PC-3 (cell line): ENCODE data around the gene COX7A2. TPM values are rescaled to one million over a fixed set of nuclear protein-coding genes. Genes with fewer than 3 reads are reported as not detected.

Source experiments
- ATAC-seq: fragments of 200-7000 bp; cut with Tn5 transposase; 2 replicates; pipeline ENCODE4 v1.9.1; 2020; ENCODE audit warnings: mild to moderate bottlenecking, moderate library complexity
- BruUV-seq: library from RNA; stranded (reverse); fragments of 400-500 nt; replicated peaks from 2 replicates; lab custom pipeline; 2021; lab: Mats Ljungman, UMichigan
- CTCF ChIA-PET: fragments of 300-600 bp; sonication (Branson Sonifier 250); formaldehyde crosslinking; loops from one replicate; lab custom pipeline; 2022; ENCODE audit warnings: antibody characterized with exemption; lab: Charles Lee
- POLR2A ChIA-PET: fragments of 300-600 bp; sonication (Branson Sonifier 250); formaldehyde crosslinking; loops from one replicate; lab custom pipeline; 2022; ENCODE audit warnings: antibody characterized with exemption; ENCODE audit not compliant: unreplicated experiment; lab: Charles Lee
- DNase-seq: peaks from one replicate; pipeline ENCODE4 v3.0.0-alpha.2; 2015
- H2AFZ ChIP-seq: fragments of 300-600 bp; sonication (generic); 2 replicates; pipeline ENCODE4 v1.6.0; 2016; ENCODE audit warnings: antibody characterized with exemption, low read length
- H3F3A ChIP-seq: fragments of 300-600 bp; sonication (generic); one replicate; pipeline ENCODE4 v1.6.0; 2017; ENCODE audit warnings: antibody characterized with exemption, low read length, control low read depth, mild to moderate bottlenecking; ENCODE audit not compliant: unreplicated experiment
- H3K27ac ChIP-seq: fragments of 300-600 bp; sonication (generic); 2 replicates; pipeline ENCODE4 v1.5.1; 2016; ENCODE audit warnings: mild to moderate bottlenecking, low read length
- H3K27me3 ChIP-seq: fragments of 300-600 bp; sonication (generic); 2 replicates; pipeline ENCODE4 v1.6.1; 2016; ENCODE audit warnings: low read length, mixed read lengths
- H3K36me3 ChIP-seq: fragments of 300-600 bp; sonication (generic); 2 replicates; pipeline ENCODE4 v1.6.1; 2016; ENCODE audit warnings: low read depth, mixed run types, low read length, mixed read lengths
- H3K4me1 ChIP-seq: fragments of 300-600 bp; sonication (generic); 2 replicates; pipeline ENCODE4 v1.5.1; 2016; ENCODE audit warnings: low read length; ENCODE audit not compliant: insufficient read depth
- H3K4me2 ChIP-seq: fragments of 300-600 bp; sonication (generic); 2 replicates; pipeline ENCODE4 v1.6.0; 2016; ENCODE audit warnings: low read length
- H3K4me3 ChIP-seq: fragments of 300-600 bp; sonication (generic); 2 replicates; pipeline ENCODE4 v1.5.1; 2016; ENCODE audit warnings: mild to moderate bottlenecking, low read length, mixed read lengths
- H3K79me2 ChIP-seq: fragments of 300-600 bp; sonication (generic); 2 replicates; pipeline ENCODE4 v1.6.1; 2017; ENCODE audit warnings: low read length, mixed read lengths
- H3K9ac ChIP-seq: fragments of 300-600 bp; sonication (generic); 2 replicates; pipeline ENCODE4 v1.6.0; 2016; ENCODE audit warnings: mild to moderate bottlenecking, low read length
- H3K9me2 ChIP-seq: fragments of 300-600 bp; sonication (generic); replicated peaks from 2 replicates; pipeline ENCODE4 v1.6.1; 2016; ENCODE audit warnings: mixed run types, low read length, mixed read lengths
- H3K9me3 ChIP-seq: fragments of 300-600 bp; sonication (generic); 2 replicates; pipeline ENCODE4 v1.6.1; 2016; ENCODE audit warnings: low read length, mixed read lengths
- H4K20me1 ChIP-seq: fragments of 300-600 bp; sonication (generic); 2 replicates; pipeline ENCODE4 v1.6.1; 2016; ENCODE audit warnings: low read length, mixed read lengths
- CTCF ChIP-seq: fragments of 300-600 bp; sonication (generic); conservative IDR thresholded peaks from 2 replicates; pipeline ENCODE4 v1.5.1; 2017; ENCODE audit warnings: antibody characterized with exemption, low read depth, mild to moderate bottlenecking, low read length
- EZH2 ChIP-seq: fragments of 300-600 bp; sonication (generic); IDR thresholded peaks from one replicate; pipeline ENCODE4 v1.6.1; 2017; ENCODE audit warnings: antibody characterized with exemption, mild to moderate bottlenecking, low read length; ENCODE audit not compliant: unreplicated experiment
- EZH2phosphoT487 ChIP-seq: fragments of 300-600 bp; sonication (generic); IDR thresholded peaks from 2 replicates; pipeline ENCODE4 v1.6.1; 2018; ENCODE audit warnings: mild to moderate bottlenecking, antibody characterized with exemption, low read length, borderline replicate concordance
- intact Hi-C: fragments of 100-400 bp; cut with micrococcal nuclease; formaldehyde crosslinking; loops from 2 replicates; pipeline ENCODE4 v1.9.0; 2023
- total RNA-seq: library from RNA; depleted of rRNA; stranded (reverse); fragments of >200 nt; gene quantifications from 2 replicates; pipeline ENCODE4 v1.2.3, GENCODE V29; 2014

The COX7A2 gene
- total RNA-seq, 1 experiment from 2014 or later: 172 TPM

- no peak overlapping the region for H3K4me3 ChIP-seq
- no peak overlapping the region for H2AFZ ChIP-seq
- no peaks in the 10 kb centered on the region for H3K36me3 ChIP-seq
- no peak overlapping the region for H3K27ac ChIP-seq
- CTCF ChIA-PET: no interaction called here
- no peak overlapping the region for H3K9ac ChIP-seq
- no peaks in the 10 kb centered on the region for H4K20me1 ChIP-seq
- peak overlapping the region; percentile 53 for H3K4me2 ChIP-seq
- H3K27me3 ChIP-seq: no peaks in the 10 kb centered on the region
- H3K9me2 ChIP-seq: no peaks in the 10 kb centered on the region
- peaks cover 6% of the 10 kb centered on the region for H3K4me1 ChIP-seq
- no peaks in the 10 kb centered on the region for H3K79me2 ChIP-seq
- ATAC-seq (peak; percentile 85), DNase-seq (peak; percentile 51)
- no TSS peak for BruUV-seq
- no peak for TF ChIP-seq EZH2phosphoT487
- no peak for TF ChIP-seq EZH2
- peak; percentile 78 for TF ChIP-seq CTCF
- H3F3A ChIP-seq: no peaks in the 10 kb centered on the region
- intact Hi-C loops: loop anchor here (1.0 kb wide), 1 partner anchor 19 kb away; no protein-coding TSS in a partner anchor
- H3K9me3 ChIP-seq: no peaks in the 10 kb centered on the region
- POLR2A ChIA-PET: no interaction called here
These were observed 12.9 kb downstream of the COX7A2 start for GRCh38 chr6:75230484-75231325.

GRCh38 chr6:75224303-75224926, 19.2 kb downstream of the COX7A2 start:
- H3K4me2 ChIP-seq: no peak overlapping the region
- H3K4me3 ChIP-seq: no peak overlapping the region
- H3K9me2 ChIP-seq: no peaks in the 10 kb centered on the region
- ChIA-PET POLR2A (no interaction called here), CTCF (no interaction called here)
- no peak overlapping the region for H3K9ac ChIP-seq
- H3F3A ChIP-seq: no peaks in the 10 kb centered on the region
- no peaks in the 10 kb centered on the region for H3K79me2 ChIP-seq
- no peak overlapping the region for H2AFZ ChIP-seq
- no TSS peak for BruUV-seq
- TF ChIP-seq EZH2 (no peak), CTCF (no peak), EZH2phosphoT487 (no peak)
- H3K27me3 ChIP-seq: no peaks in the 10 kb centered on the region
- no peaks in the 10 kb centered on the region for H3K9me3 ChIP-seq
- no peaks in the 10 kb centered on the region for H4K20me1 ChIP-seq
- H3K36me3 ChIP-seq: no peaks in the 10 kb centered on the region
- H3K4me1 ChIP-seq: peaks cover 6% of the 10 kb centered on the region
- DNase-seq (no peak), ATAC-seq (no peak)
- intact Hi-C loops: no loop called here
- H3K27ac ChIP-seq: no peak overlapping the region

GRCh38 chr6:75223428-75223827, 20.2 kb downstream of the COX7A2 start:
- Histone ChIP-seq H3K9ac (no peak overlapping the region), H3F3A (no peaks in the 10 kb centered on the region), H3K79me2 (no peaks in the 10 kb centered on the region), H3K9me3 (no peaks in the 10 kb centered on the region), H3K27me3 (no peaks in the 10 kb centered on the region), H3K36me3 (no peaks in the 10 kb centered on the region), H3K4me3 (no peak overlapping the region), H3K4me1 (peaks cover 6% of the 10 kb centered on the region), H3K27ac (no peak overlapping the region), H3K9me2 (no peaks in the 10 kb centered on the region), H2AFZ (no peak overlapping the region), H3K4me2 (no peak overlapping the region), H4K20me1 (no peaks in the 10 kb centered on the region)
- ChIA-PET POLR2A (no interaction called here), CTCF (no interaction called here)
- intact Hi-C loops: no loop called here
- TF ChIP-seq EZH2: no peak
- no peak for TF ChIP-seq CTCF
- no peak for TF ChIP-seq EZH2phosphoT487
- ATAC-seq (no peak), DNase-seq (no peak)
- BruUV-seq: no TSS peak
